HG03097 (cell line): ENCODE results near the gene S100A10.

Experiments
- ATAC-seq: cut with Tn5 transposase; IDR thresholded peaks from one replicate; pipeline ENCODE4 v1.9.1; 2021; ENCODE audit not compliant: unreplicated experiment, low FRiP score

S100A10 gene, protein sequence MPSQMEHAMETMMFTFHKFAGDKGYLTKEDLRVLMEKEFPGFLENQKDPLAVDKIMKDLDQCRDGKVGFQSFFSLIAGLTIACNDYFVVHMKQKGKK

DNA sequence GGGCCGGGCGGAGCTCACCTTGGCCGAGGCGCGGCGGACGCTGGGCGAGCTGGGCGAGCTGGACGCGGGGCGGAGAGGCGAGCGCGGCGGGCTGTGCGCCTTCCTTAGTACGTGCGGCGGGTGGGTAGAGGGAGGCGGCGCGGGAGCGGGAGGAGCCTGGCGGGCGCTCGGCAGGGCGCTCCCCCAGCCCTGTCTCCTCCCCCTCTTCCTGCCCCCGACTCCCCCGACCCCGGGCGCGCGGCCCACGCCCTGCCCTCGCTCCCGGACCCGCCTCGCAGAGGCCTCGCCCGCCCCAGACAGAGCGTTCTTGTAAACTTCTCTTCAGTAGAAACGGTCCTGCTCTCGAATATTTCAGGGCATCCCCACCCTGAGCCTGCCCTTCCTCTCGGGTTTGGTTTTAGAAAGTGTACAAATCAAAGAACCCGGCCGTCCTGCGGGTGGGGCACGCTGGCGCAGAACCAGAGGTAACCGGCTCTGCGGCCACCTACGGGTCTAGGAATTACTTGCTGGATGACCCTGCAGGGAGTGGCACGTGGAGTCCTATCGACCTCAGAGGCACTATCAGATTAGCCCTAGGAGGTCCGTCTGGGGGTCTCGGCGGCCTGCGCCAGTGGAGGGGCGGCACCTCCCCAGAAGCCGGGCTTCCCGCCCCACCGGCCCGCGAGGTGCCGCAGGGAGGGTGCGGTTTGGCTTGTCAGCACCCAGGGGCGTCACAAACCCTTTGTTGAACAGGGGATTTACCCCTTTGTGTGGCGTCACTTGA lies at the start of gene S100A10:
Gene S100A10 (minus strand): TSS at position 126 of the 763 bp plus-strand sequence. CDS start 7,629 bp downstream, outside the sequence.
- no peak for ATAC-seq

GRCh38 chr1:152042030-152042429 lies 48.4 kb upstream of the S100A10 start:
- ATAC-seq: no peak

DNA sequence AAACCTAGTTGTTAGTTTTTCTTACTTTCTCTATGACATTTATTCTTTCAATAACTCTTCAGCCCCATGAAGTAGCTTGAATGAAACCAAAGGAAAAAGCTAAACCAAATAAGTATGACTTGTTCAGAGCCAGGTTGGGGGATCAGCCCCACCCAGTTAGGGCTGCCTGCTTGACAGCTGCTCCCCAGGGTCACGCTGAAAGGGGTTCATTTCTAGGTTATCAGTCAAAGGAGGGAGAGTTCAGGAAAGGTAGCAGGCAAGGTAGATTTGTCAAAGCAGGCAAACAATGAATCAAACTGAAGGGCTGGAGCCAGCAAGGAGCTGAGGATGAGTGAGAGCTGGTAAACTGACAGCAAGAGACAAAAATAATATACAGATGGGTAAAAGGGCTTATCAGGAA lies 46.2 kb upstream of the S100A10 start:
- no peak for ATAC-seq

DNA sequence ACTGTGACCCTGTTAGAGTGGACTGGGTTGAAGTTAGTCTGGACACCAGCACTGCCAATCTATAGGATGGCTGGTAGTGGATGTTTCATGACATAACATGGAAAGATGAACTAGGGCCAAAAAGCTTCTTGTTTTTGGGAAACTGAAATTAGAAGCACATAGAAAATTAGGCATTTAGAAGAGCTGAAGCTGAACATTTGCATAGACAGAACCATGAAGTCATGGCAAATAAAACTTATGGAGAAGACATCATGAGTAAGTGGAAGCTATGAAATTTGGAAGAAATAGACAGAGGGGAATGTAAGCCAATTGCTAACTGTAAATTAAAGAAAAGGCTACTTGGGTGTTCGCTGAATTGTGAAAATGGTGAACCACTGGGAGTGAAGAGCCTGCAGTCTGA lies 45.8 kb upstream of the S100A10 start:
- ATAC-seq: no peak

GRCh38 chr1:152038871-152039270 lies 45.2 kb upstream of the S100A10 start:
- no peak for ATAC-seq

DNA sequence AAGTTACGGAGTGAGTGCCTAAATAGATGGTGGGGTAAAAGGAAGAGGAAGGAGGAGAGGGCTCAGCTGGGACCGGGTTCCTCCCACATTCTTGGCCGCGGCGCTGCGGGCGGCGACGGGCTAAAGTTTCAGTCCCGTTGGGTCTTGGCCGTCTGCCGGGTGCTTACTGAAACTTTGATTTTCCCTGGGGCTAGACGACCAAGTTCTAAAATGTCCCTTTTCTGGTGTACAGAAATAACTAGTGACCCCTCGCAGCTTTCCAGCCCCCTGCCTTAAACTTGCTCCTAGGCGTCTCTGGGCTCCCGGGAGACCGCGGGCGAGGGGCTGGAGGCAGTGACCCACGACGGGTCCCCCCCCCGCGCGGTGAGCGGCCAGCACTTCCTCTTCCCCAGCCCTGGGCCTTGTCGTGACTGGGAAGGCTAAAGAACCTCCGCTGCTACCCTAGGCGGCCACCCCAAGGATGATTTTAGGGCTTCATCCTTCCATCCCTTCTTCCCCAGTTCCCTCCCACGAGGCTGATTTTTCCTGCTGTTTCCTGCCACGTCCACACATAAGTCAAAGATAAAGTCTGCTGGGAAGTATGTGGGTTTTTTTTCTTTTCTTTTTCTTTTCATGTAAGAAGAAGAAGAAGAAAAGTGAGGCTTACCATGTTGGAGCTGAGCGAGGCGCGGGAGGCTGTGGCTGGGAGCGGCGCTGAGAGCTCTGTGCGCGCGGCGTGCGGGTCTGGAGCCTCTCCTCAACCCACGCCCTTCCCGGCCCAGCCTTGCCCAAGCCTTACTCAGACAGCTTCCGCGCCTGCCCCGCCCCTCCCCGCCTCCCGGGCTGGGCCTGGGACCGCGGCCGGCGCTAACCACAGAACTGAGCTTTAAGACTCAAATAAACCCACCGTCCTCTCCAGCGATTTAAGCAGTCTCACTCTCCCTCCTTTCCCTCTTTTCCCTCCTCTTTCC lies 42.9 kb upstream of the S100A10 start, which contains the start of gene S100A11:
Gene S100A11 (minus strand): TSS at position 738 of the 950 bp plus-strand sequence. CDS start 89 bp downstream, at position 649.
- no peak for ATAC-seq

DNA sequence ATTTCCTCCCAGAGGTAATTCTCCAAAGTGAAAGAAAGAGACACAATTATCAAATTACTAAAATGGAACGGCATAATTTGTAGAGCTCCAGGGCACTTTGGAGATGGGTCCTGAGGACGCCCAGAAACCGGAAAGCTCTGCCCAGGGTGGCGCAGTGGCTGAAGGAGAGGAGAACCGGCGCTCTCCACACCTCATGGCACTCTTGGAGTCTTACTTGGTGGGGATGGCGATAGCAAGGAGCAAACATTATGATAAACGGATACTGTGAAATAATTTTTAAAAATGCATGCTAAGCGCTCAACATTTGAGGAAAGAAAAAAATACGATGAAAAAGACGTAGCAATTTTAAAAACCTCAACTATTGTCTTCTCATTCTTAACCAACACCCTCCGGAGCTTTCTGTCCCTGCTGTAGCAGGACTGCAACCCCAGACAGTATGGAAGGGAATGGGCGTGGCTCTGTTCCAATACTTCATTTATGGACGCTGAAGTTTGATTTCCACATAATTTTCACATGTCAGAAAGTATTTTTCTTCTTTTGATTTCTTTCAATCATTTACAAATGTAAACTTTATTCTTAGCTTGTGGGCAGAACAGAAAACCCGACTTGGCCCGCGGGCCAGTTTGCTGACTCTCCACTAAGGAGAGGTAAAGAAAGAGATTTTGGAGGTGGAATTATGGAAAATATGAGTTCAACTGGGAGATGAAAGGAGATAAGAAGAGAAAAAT lies 42.0 kb upstream of the S100A10 start:
- no peak for ATAC-seq

GRCh38 chr1:152034654-152035538 lies 41.2 kb upstream of the S100A10 start:
- ATAC-seq: no peak

- no peak for ATAC-seq
These were observed 40.6 kb upstream of the S100A10 start for GRCh38 chr1:152034324-152034653.

DNA sequence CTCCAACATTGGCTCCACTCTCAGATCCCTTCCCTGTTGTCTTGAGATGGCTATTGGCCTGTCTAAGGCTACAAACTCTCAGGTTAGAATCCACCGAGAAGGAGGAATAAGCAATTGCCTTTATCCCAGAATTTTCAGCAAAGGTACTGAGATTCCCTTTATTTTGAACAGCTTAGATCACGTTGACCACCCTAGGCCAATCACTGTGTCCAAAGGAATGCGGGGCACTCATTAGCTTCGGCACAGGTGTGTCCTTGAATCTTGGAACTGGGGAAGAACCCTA lies 36.2 kb upstream of the S100A10 start:
- ATAC-seq: no peak

DNA sequence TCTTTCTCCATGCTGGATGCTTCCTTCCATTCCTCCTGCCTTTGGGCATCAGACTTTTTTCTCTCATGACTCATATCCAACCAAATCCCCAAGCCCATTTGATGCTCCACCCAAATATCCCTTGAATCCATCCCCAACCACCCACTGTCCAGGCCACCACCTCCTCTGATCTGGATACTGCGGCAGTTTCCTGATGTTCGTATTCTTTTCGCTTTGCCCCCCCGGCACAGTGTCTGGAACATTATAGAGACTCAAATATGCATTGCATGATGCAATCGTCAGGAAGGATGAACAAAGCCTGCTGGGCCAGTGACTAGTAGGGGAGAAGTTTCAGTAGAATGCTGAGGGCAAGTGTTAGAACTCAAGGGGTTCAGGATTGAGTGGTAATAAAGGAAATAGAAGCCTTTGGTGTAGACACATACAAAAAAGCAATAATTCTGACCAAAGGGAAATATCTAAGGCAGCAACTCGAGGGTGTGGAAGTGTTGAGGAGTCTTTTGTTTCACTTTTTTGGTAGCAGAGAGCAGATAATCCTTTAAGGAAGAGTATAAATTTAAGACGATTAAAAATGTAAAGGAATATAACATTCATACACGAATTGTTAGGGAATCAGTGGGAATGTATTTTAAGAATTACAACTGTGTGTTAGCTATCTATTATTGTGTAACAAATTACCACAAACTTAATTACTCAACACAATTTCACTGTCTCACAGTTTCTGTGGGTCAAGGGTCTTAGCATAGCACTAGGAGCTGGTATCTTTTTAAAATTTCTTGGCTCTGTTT lies 35.7 kb upstream of the S100A10 start:
- no peak for ATAC-seq

GRCh38 chr1:152026895-152027294 lies 33.2 kb upstream of the S100A10 start:
- no peak for ATAC-seq

GRCh38 chr1:152024223-152024622 lies 30.6 kb upstream of the S100A10 start:
- ATAC-seq: no peak

GRCh38 chr1:152023221-152023620 lies 29.6 kb upstream of the S100A10 start:
- no peak for ATAC-seq

GRCh38 chr1:152022474-152022873 lies 28.8 kb upstream of the S100A10 start:
- ATAC-seq: no peak

DNA sequence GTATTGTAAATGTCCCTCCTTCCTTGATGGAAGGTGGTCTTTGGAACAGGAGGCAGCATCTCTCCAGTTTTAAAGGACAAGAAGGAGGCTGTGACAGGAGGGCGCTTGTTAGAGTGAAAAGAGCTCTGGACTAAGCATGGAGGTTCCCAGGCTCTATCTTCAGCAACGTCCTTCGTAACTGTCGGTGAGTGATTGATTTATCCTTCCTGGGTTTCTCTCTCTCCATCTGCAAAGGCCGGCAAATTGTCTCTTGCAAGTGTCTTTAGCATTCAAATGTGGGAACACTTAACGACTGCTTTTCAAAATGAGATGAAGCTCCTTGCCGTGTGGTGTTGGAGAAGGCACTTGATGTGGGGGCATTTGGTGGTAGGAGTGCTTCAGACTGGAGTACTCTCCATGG lies 27.9 kb upstream of the S100A10 start:
- no peak for ATAC-seq

- no peak for ATAC-seq
These were observed 27.2 kb upstream of the S100A10 start for GRCh38 chr1:152020849-152021248.

GRCh38 chr1:152018537-152018936 lies 24.9 kb upstream of the S100A10 start:
- no peak for ATAC-seq

DNA sequence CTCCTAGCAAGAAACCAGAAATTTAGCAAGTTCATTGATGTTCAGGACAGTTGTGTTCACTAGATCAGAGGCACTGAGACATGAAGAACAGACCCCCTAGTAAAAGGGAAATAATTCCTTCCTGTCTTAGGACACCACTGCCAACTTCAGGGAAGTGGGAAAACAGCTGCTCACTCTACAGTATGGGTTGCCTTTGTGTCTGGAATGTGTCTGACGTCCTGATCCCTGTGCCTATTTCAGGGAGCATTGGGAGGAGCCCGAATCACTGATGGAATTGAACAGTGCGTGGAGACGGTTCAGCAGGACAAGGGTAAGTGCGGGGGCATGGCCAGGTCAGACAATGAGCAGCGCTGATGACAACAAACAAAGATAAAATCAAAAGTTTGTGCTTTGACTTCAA lies 22.1 kb upstream of the S100A10 start:
- no peak for ATAC-seq
